ENCODE data around the gene FSHR. TPM values are rescaled to one million over a fixed set of nuclear protein-coding genes. Genes with fewer than 3 reads are reported as not detected.

Gene FSHR
- total RNA-seq, 1 donor from 2014 or later = not detected

DNA sequence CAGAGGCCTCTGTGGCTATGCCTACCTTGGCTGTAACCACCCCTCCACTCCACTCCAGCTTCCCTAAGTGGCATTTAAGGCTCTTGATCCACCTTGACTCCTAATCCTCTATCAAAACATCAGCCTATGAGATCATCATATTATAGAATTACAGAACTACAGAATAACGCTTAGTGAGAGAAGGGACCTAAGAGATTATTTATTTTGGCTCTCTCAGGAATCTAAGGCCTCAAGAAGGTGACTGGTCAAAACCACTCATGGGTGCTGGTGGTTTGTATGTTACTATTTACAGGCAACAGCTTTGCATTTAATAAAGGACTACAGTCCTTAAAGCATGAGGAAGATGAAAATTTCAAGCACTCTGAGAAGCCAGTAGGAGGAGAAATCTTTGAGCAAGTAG lies 118.8 kb downstream of the FSHR start:
- H3K27me3 Mint-ChIP-seq (ENCODE audit: insufficient read depth, low read depth) = no peaks in the 10 kb centered on the region
- DNase-seq (ENCODE audit: low spot score) = no peak
- no peak overlapping the region for H2AFZ ChIP-seq (replicated peaks)
- H3K27ac Mint-ChIP-seq = no peak overlapping the region
- no peaks in the 10 kb centered on the region for H3K4me1 ChIP-seq
- H3K36me3 Mint-ChIP-seq = no peaks in the 10 kb centered on the region
- H3K27me3 ChIP-seq = no peaks in the 10 kb centered on the region
- no peaks in the 10 kb centered on the region for H3K36me3 ChIP-seq
- H3K79me2 ChIP-seq (ENCODE audit: low read depth) = no peaks in the 10 kb centered on the region
- no peak overlapping the region for H3K4me3 Mint-ChIP-seq
- H3K27ac ChIP-seq = no peak overlapping the region
- H3K4me1 Mint-ChIP-seq = peaks cover 10% of the 10 kb centered on the region
- no peak overlapping the region for H3K4me2 ChIP-seq
- H3K4me3 ChIP-seq = no peak overlapping the region
- no peak overlapping the region for H3K9ac ChIP-seq
- H3K9me3 Mint-ChIP-seq = no peaks in the 10 kb centered on the region
- H3K9me3 ChIP-seq (ENCODE audit: low read depth) = no peaks in the 10 kb centered on the region
- TF ChIP-seq EZH2phosphoT487 (IDR thresholded peaks at IDR 0.05) = no peak
- TF ChIP-seq EZH2 (IDR thresholded peaks at IDR 0.05) = no peak
- TF ChIP-seq CTCF (IDR thresholded peaks at IDR 0.05) = no peak
- H4K20me1 ChIP-seq (ENCODE audit: low read depth) = no peaks in the 10 kb centered on the region
- no peaks in the 10 kb centered on the region for H3F3A ChIP-seq (ENCODE audit: low read depth)

GRCh38 chr2:49033394-49034185 lies 120.7 kb downstream of the FSHR start:
- H3K36me3 Mint-ChIP-seq = no peaks in the 10 kb centered on the region
- H3K27ac ChIP-seq = no peak overlapping the region

DNA sequence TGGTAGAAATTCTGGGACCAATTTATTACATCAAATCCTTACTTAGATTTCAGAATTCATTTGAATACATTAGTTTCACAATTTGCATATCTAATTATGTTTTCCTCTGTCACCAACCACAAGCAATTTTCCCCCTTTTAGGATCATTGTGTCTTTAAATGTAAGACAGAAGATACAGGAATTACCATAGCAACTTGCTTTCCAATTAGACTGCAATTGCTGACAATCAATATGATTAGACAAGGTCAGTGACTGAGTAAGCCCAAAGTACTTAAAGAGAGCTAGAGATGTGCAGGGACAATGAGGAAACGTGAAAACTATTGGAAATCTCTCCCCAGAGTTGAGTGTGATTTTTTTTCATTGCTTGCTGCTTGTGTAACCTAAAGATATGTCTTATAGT lies 121.4 kb downstream of the FSHR start:
- H3K27ac Mint-ChIP-seq = no peak overlapping the region
- H2AFZ ChIP-seq (replicated peaks) = peak overlapping the region; percentile 89
- no peak overlapping the region for H3K27ac ChIP-seq
- no peaks in the 10 kb centered on the region for H3K79me2 ChIP-seq (ENCODE audit: low read depth)
- peaks cover 20% of the 10 kb centered on the region for H3K4me1 Mint-ChIP-seq
- no peaks in the 10 kb centered on the region for H3F3A ChIP-seq (ENCODE audit: low read depth)
- H3K4me1 ChIP-seq = peaks cover 6% of the 10 kb centered on the region
- peaks cover 2% of the 10 kb centered on the region for H3K27me3 Mint-ChIP-seq (ENCODE audit: insufficient read depth, low read depth)
- no peaks in the 10 kb centered on the region for H3K27me3 ChIP-seq
- H3K4me3 ChIP-seq = no peak overlapping the region
- H3K36me3 Mint-ChIP-seq = no peaks in the 10 kb centered on the region
- H4K20me1 ChIP-seq (ENCODE audit: low read depth) = no peaks in the 10 kb centered on the region
- H3K9ac ChIP-seq = no peak overlapping the region
- TF ChIP-seq CTCF (IDR thresholded peaks at IDR 0.05) = no peak
- TF ChIP-seq EZH2phosphoT487 (IDR thresholded peaks at IDR 0.05) = no peak
- no peak for TF ChIP-seq EZH2 (IDR thresholded peaks at IDR 0.05)
- H3K4me3 Mint-ChIP-seq = no peak overlapping the region
- no peaks in the 10 kb centered on the region for H3K9me3 Mint-ChIP-seq
- H3K9me3 ChIP-seq (ENCODE audit: low read depth) = no peaks in the 10 kb centered on the region
- H3K36me3 ChIP-seq = no peaks in the 10 kb centered on the region
- no peak overlapping the region for H3K4me2 ChIP-seq
- no peak for DNase-seq (ENCODE audit: low spot score)

More at GRCh38 chr2:49033394-49034185, 120.7 kb downstream of the FSHR start:
- Mint-ChIP-seq H3K4me1 (peaks cover 20% of the 10 kb centered on the region), H3K27ac (no peak overlapping the region), H3K9me3 (no peaks in the 10 kb centered on the region), H3K4me3 (no peak overlapping the region), H3K27me3 (ENCODE audit: insufficient read depth, low read depth) (peaks cover under 1% of the 10 kb centered on the region)
- Histone ChIP-seq H3K36me3 (no peaks in the 10 kb centered on the region), H3K9me3 (ENCODE audit: low read depth) (no peaks in the 10 kb centered on the region), H3F3A (ENCODE audit: low read depth) (no peaks in the 10 kb centered on the region), H3K79me2 (ENCODE audit: low read depth) (no peaks in the 10 kb centered on the region), H2AFZ (replicated peaks) (peak overlapping the region; percentile 89), H3K9ac (no peak overlapping the region), H4K20me1 (ENCODE audit: low read depth) (no peaks in the 10 kb centered on the region), H3K4me2 (no peak overlapping the region), H3K27me3 (no peaks in the 10 kb centered on the region), H3K4me1 (peaks cover 6% of the 10 kb centered on the region), H3K4me3 (no peak overlapping the region)
- TF ChIP-seq CTCF (IDR thresholded peaks at IDR 0.05) (no peak), EZH2phosphoT487 (IDR thresholded peaks at IDR 0.05) (no peak), EZH2 (IDR thresholded peaks at IDR 0.05) (no peak)
- DNase-seq (ENCODE audit: low spot score) = no peak
